Vagina (tissue), 2 donors: ENCODE data around the gene BMP10. TPM values are rescaled to one million over a fixed set of nuclear protein-coding genes. Genes with fewer than 3 reads are reported as not detected.

Source experiments
- DNase-seq, 2 donors: peaks; one replicate each; pipeline ENCODE4 v3.0.0-alpha.2; 2017; ENCODE audit errors: extremely low spot score in 2 of 2
- H3K27ac ChIP-seq: fragments of 200-600 bp; sonication (generic); one replicate; pipeline ENCODE4 v1.5.1; 2019
- H3K27me3 ChIP-seq: fragments of 200-600 bp; sonication (generic); one replicate; pipeline ENCODE4 v1.5.1; 2019
- H3K36me3 ChIP-seq, 2 donors: fragments of 200-600 bp; sonication (generic); one replicate each; pipeline ENCODE4 v1.5.1; 2017 to 2019
- H3K4me1 ChIP-seq: fragments of 200-600 bp; sonication (generic); one replicate; pipeline ENCODE4 v1.5.1; 2019
- H3K4me3 ChIP-seq, 2 donors: fragments of 200-600 bp; sonication (generic); 1 replicate in 1 of 2; 2 replicates in 1 of 2; pipeline ENCODE4 v1.5.1; 2016 to 2019
- H3K9me3 ChIP-seq: fragments of 200-600 bp; sonication (generic); one replicate; pipeline ENCODE4 v1.5.1; 2019
- POLR2A ChIP-seq, 2 donors: fragments of 450-650 bp; IDR thresholded peaks; one replicate each; pipeline ENCODE4 v1.6.1; 2017; ENCODE audit warnings: antibody characterized with exemption in 2 of 2, mild to moderate bottlenecking in 2 of 2, moderate library complexity in 2 of 2
- POLR2AphosphoS5 ChIP-seq, 2 donors: sonication (generic); formaldehyde crosslinking; IDR thresholded peaks; one replicate each; pipeline ENCODE4 v1.9.0; 2017; ENCODE audit warnings: antibody characterized with exemption in 2 of 2, mild to moderate bottlenecking in 2 of 2, low read depth in 1 of 2; ENCODE audit not compliant: insufficient read depth in 1 of 2
- intact Hi-C: fragments of 100-400 bp; cut with DNase I; formaldehyde crosslinking; loops from one replicate; pipeline ENCODE4 v1.15.1; 2023
- total RNA-seq: library from RNA; depleted of rRNA; stranded (reverse); fragments of >200 nt; gene quantifications from one replicate; pipeline ENCODE4 v1.2.3, GENCODE V29; 2016
- TF ChIP-seq, protein P1 (sequence below), 3 experiments: fragments of 450-650 bp in 2 of 3; fragments of 200-600 bp in 1 of 3; sonication (generic) in 1 of 3; IDR thresholded peaks; one replicate each; pipeline ENCODE4 v1.5.1; 2017 to 2019; ENCODE audit warnings: antibody characterized with exemption in 3 of 3, mild to moderate bottlenecking in 2 of 3, moderate library complexity in 2 of 3

Gene BMP10
- total RNA-seq, 1 donor from 2014 or later: not detected

DNA sequence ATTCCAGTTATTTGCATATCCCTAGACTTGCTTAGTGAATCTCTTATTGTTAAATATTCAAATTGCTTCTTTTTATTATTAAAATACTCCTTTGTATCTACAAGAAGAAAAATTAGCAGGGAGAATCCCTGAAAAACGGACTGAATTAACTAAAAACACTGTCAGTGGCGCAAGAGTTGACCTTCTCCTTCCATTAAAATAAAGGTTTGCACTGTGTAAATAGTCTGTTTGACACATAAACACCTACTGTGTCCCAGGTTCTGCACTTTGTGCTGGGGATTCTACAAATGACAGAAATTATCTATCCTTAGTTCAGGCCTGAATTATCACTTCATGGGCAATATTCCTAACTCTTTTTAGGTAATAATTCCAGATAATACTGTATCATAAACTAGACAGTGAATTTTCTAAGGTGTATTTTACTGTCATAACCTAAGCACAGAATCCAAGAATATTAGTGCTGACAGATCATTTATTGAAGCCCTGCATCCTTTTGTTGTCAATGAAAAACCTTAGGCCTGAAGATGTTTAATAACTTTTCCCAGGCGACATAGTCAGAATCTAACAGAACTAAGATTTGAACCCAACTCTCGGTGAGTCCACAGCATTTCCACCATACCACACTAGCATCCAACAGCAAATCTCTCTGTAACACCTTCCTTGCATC, 17.0 kb upstream of the BMP10 start:
- Histone ChIP-seq H3K27me3 (no peaks in the 10 kb centered on the region), H3K9me3 (no peaks in the 10 kb centered on the region), H3K27ac (no peak overlapping the region), H3K36me3 (no peaks in the 10 kb centered on the region), H3K4me1 (no peaks in the 10 kb centered on the region), H3K4me3 (no peak overlapping the region)
- no peak for DNase-seq
- intact Hi-C loops: no loop called here
- TF ChIP-seq POLR2AphosphoS5 (IDR thresholded peaks at IDR 0.05; ENCODE audit: insufficient read depth in 1 of 2, low read depth in 1 of 2) (no peak), POLR2A (IDR thresholded peaks at IDR 0.05) (no peak)
- TF ChIP-seq, protein P1, sequence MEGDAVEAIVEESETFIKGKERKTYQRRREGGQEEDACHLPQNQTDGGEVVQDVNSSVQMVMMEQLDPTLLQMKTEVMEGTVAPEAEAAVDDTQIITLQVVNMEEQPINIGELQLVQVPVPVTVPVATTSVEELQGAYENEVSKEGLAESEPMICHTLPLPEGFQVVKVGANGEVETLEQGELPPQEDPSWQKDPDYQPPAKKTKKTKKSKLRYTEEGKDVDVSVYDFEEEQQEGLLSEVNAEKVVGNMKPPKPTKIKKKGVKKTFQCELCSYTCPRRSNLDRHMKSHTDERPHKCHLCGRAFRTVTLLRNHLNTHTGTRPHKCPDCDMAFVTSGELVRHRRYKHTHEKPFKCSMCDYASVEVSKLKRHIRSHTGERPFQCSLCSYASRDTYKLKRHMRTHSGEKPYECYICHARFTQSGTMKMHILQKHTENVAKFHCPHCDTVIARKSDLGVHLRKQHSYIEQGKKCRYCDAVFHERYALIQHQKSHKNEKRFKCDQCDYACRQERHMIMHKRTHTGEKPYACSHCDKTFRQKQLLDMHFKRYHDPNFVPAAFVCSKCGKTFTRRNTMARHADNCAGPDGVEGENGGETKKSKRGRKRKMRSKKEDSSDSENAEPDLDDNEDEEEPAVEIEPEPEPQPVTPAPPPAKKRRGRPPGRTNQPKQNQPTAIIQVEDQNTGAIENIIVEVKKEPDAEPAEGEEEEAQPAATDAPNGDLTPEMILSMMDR (IDR thresholded peaks at IDR 0.05): no peak

DNA sequence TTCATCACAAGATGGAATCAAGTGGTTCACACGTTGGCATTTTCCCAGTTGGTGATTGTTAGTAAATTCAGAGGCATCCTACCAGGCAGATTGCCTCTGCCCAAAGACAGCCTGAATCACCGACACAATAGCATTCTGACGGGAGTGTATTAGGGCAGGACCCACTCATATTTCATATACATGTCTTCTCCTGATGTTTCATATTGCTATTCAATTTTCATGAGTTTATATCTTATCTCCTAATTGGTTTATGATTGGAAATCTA, 14.5 kb upstream of the BMP10 start:
- Histone ChIP-seq H3K4me3 (no peak overlapping the region), H3K27me3 (no peaks in the 10 kb centered on the region), H3K4me1 (no peaks in the 10 kb centered on the region), H3K36me3 (no peaks in the 10 kb centered on the region), H3K27ac (no peak overlapping the region), H3K9me3 (no peaks in the 10 kb centered on the region)
- intact Hi-C loops: no loop called here
- TF ChIP-seq POLR2A (IDR thresholded peaks at IDR 0.05) (no peak), POLR2AphosphoS5 (IDR thresholded peaks at IDR 0.05; ENCODE audit: insufficient read depth in 1 of 2, low read depth in 1 of 2) (no peak)
- TF ChIP-seq, protein P1 (IDR thresholded peaks at IDR 0.05): no peak
- no peak for DNase-seq

DNA sequence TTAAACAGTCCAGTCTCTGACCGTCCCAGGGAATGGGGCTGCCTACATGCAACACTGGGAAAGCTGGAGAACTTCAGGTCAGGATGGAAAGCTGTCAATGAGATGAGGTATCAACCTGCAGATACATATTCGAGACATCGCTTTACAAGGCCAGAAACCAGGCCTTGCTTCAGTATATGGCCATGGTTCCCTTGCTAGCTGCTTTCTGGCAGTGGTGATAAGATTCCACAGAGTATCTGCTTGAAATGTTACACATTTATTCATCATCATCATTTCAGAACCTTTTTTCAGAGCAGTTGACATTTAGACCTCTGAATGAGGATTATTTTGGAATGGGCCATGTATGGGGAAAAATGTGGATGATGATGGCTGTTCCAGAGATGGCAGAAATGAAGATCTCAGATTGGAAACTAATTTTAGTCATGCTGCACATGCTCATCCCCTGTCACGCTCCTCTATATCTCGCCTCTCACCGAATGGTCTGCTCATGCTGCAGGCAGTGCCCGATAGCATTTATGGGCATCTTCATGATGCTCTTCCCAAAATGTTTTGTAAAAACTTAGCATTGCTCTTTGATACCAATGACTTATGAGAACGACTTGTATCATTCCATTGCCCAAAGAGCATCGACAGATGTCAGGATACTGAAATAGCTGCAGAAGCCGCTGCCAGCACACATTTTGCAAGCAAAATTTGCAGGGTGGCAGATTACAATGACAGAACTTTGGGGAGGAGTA, 14.0 kb upstream of the BMP10 start:
- Histone ChIP-seq H3K4me1 (no peaks in the 10 kb centered on the region), H3K27ac (no peak overlapping the region), H3K27me3 (no peaks in the 10 kb centered on the region), H3K36me3 (no peaks in the 10 kb centered on the region), H3K4me3 (no peak overlapping the region), H3K9me3 (no peaks in the 10 kb centered on the region)
- intact Hi-C loops: no loop called here
- TF ChIP-seq POLR2A (IDR thresholded peaks at IDR 0.05): no peak
- TF ChIP-seq, protein P1 (IDR thresholded peaks at IDR 0.05): no peak
- TF ChIP-seq POLR2AphosphoS5 (IDR thresholded peaks at IDR 0.05; ENCODE audit: insufficient read depth in 1 of 2, low read depth in 1 of 2): no peak
- no peak for DNase-seq

DNA sequence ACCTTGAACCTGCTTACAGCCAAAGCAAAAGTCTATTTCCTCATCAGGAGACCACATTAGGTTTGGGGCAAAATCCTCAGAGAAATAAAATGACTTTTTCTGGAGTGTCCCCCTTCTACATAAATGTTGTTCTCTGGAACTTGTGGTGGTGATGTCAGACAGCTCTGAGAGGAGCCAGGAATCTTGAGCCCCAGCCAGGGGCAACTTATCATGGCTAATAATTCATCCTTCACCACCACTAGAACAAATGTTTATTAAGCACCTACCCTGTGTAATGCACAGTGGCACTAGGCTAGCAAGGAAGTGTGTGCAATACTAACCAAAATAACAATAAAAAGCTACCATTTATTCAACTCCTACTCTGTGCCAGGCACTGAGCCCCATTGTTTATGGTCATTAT, 9.0 kb upstream of the BMP10 start:
- no peaks in the 10 kb centered on the region for H3K4me1 ChIP-seq
- H3K36me3 ChIP-seq: no peaks in the 10 kb centered on the region
- no peak overlapping the region for H3K27ac ChIP-seq
- TF ChIP-seq, protein P1 (IDR thresholded peaks at IDR 0.05): no peak
- TF ChIP-seq POLR2A (IDR thresholded peaks at IDR 0.05) (no peak), POLR2AphosphoS5 (IDR thresholded peaks at IDR 0.05; ENCODE audit: insufficient read depth in 1 of 2, low read depth in 1 of 2) (no peak)
- intact Hi-C loops: no loop called here
- no peaks in the 10 kb centered on the region for H3K27me3 ChIP-seq
- no peak overlapping the region for H3K4me3 ChIP-seq
- DNase-seq: no peak
- H3K9me3 ChIP-seq: no peaks in the 10 kb centered on the region

DNA sequence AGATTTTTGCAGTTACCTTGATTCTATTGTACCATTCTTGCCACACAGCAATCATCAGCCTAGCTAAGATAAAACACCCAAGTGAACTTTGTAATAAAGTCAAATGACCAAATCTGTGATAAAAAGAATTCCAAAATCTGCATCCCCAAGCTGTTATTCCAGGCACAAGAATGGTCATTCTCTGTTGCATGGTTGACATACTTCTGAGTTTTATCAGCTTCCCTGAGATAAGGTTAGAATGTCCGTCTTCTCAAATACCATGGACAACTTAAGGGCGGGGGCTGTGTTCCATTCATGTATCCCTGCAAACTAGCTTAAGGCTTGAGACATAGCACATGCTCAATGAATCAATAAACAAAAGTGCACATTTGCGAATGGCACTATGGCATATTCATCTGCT, 8.1 kb upstream of the BMP10 start:
- intact Hi-C loops: no loop called here

More for the DNA sequence above, 8.1 kb upstream of the BMP10 start:
- DNase-seq: no peak
- no peak overlapping the region for H3K4me3 ChIP-seq
- H3K27ac ChIP-seq: no peak overlapping the region
- no peaks in the 10 kb centered on the region for H3K36me3 ChIP-seq
- TF ChIP-seq, protein P1 (IDR thresholded peaks at IDR 0.05): no peak
- TF ChIP-seq POLR2A (IDR thresholded peaks at IDR 0.05) (no peak), POLR2AphosphoS5 (IDR thresholded peaks at IDR 0.05; ENCODE audit: insufficient read depth in 1 of 2, low read depth in 1 of 2) (no peak)
- no peaks in the 10 kb centered on the region for H3K4me1 ChIP-seq
- no peaks in the 10 kb centered on the region for H3K27me3 ChIP-seq
- no peaks in the 10 kb centered on the region for H3K9me3 ChIP-seq
